SK-N-SH (cell line): ENCODE results near the gene TNFRSF14. TPM values are rescaled to one million over a fixed set of nuclear protein-coding genes. Genes with fewer than 3 reads are reported as not detected.

ENCODE experiments used
- CTCF ChIA-PET: fragments of 300-600, 350-600 bp; formaldehyde crosslinking; extraction: SDS; loops from one replicate; lab custom pipeline; 2021; lab: Yijun Ruan, JAX
- POLR2A ChIA-PET: fragments of 350-600 bp; sonication (Branson Sonifier 250); formaldehyde crosslinking; extraction: SDS; loops from one replicate; lab custom pipeline; 2020; ENCODE audit warnings: antibody characterized with exemption, inconsistent platforms; lab: Yijun Ruan, JAX
- DNase-seq: peaks from one replicate; pipeline ENCODE4 v3.0.0; 2012
- H2AFZ ChIP-seq: fragments of 200-600 bp; sonication (generic); 2 replicates; pipeline ENCODE4 v1.8.1; 2016; ENCODE audit warnings: antibody characterized with exemption, mild to moderate bottlenecking, low read depth
- H3F3A ChIP-seq: fragments of 200-600 bp; sonication (generic); replicated peaks from 2 replicates; pipeline ENCODE3; 2016; ENCODE audit warnings: antibody characterized with exemption, mild to moderate bottlenecking; ENCODE audit not compliant: insufficient read depth
- H3K27ac ChIP-seq, 2 experiments: fragments of 200-500 bp in 1 of 2; fragments of 200-600 bp in 1 of 2; sonication (Bioruptor generic) in 1 of 2; sonication (generic), shearing (Covaris generic) in 1 of 2; 2 replicates each; pipeline versions ENCODE4 v1.5.1 to v1.6.1; 2014 to 2016; ENCODE audit warnings: low read depth in 2 of 2, inconsistent platforms in 1 of 2, low read length in 1 of 2, mild to moderate bottlenecking in 1 of 2, mixed read lengths in 1 of 2
- H3K27me3 ChIP-seq: fragments of 200-600 bp; sonication (generic), shearing (Covaris generic); 2 replicates; pipeline ENCODE4 v1.6.1; 2016; ENCODE audit warnings: mixed run types; ENCODE audit not compliant: insufficient read depth
- H3K36me3 ChIP-seq, 2 experiments: fragments of 200-500 bp in 1 of 2; fragments of 200-600 bp in 1 of 2; sonication (Bioruptor generic) in 1 of 2; sonication (generic) in 1 of 2; replicated peaks in 1 of 2; 2 replicates each; pipeline versions ENCODE3 to v1.5.1; 2014 to 2016; ENCODE audit warnings: low read length in 1 of 2, mild to moderate bottlenecking in 1 of 2; ENCODE audit not compliant: insufficient read depth in 2 of 2, control insufficient read depth in 1 of 2
- H3K4me1 ChIP-seq, 2 experiments: fragments of 200-500 bp in 1 of 2; fragments of 200-600 bp in 1 of 2; sonication (Bioruptor generic) in 1 of 2; sonication (generic), shearing (Covaris generic) in 1 of 2; 2 replicates each; pipeline versions ENCODE4 v1.5.1 to v1.6.1; 2014 to 2016; ENCODE audit warnings: low read depth in 1 of 2, low read length in 1 of 2, mixed run types in 1 of 2; ENCODE audit not compliant: insufficient read depth in 2 of 2, control insufficient read depth in 1 of 2
- H3K4me2 ChIP-seq: fragments of 200-600 bp; sonication (generic), shearing (Covaris generic); 2 replicates; pipeline ENCODE4 v1.6.1; 2017; ENCODE audit warnings: mixed run types
- H3K4me3 ChIP-seq, 2 experiments: fragments of 200-500 bp in 1 of 2; fragments of 200-600 bp in 1 of 2; sonication (Bioruptor generic) in 1 of 2; sonication (generic), shearing (Covaris generic) in 1 of 2; 2 replicates each; pipeline versions ENCODE4 v1.5.1 to v1.8.1; 2014 to 2016; ENCODE audit warnings: low read depth in 2 of 2, inconsistent platforms in 1 of 2, low read length in 1 of 2, mild to moderate bottlenecking in 1 of 2, mixed read lengths in 1 of 2, moderate library complexity in 1 of 2
- H3K79me2 ChIP-seq: fragments of 200-600 bp; sonication (generic); 2 replicates; pipeline ENCODE4 v1.8.1; 2017; ENCODE audit warnings: mild to moderate bottlenecking; ENCODE audit not compliant: insufficient read depth
- H3K9ac ChIP-seq: fragments of 200-600 bp; sonication (generic); 2 replicates; pipeline ENCODE4 v1.6.1; 2017; ENCODE audit warnings: mixed run types
- H3K9me2 ChIP-seq: fragments of 200-600 bp; sonication (generic); 2 replicates; pipeline ENCODE4 v1.6.1; 2017; ENCODE audit warnings: mixed run types
- H3K9me3 ChIP-seq: fragments of 200-600 bp; sonication (generic); 2 replicates; pipeline ENCODE4 v1.6.1; 2017; ENCODE audit warnings: mixed run types, mild to moderate bottlenecking, moderate library complexity
- H4K20me1 ChIP-seq: fragments of 200-600 bp; sonication (generic); 2 replicates; pipeline ENCODE4 v1.6.1; 2017; ENCODE audit warnings: mild to moderate bottlenecking, mixed run types; ENCODE audit not compliant: insufficient read depth
- CHD2 ChIP-seq: fragments of 150-350 bp; IDR thresholded peaks from 2 replicates; pipeline ENCODE4 v1.6.1; 2018; ENCODE audit warnings: low read length; ENCODE audit not compliant: partially characterized antibody
- ELF1 ChIP-seq: IDR thresholded peaks from 2 replicates; pipeline ENCODE4 v1.4.0; 2012
- EP300 ChIP-seq, 2 experiments: IDR thresholded peaks; 2 replicates each; pipeline versions ENCODE4 v1.4.0 to v1.6.1; 2012; ENCODE audit warnings: borderline replicate concordance in 1 of 2, low read depth in 1 of 2, low read length in 1 of 2
- EZH2phosphoT487 ChIP-seq: fragments of 200-600 bp; sonication (generic); IDR thresholded peaks from 2 replicates; pipeline ENCODE4 v1.6.1; 2017; ENCODE audit warnings: low read depth, mixed run types, mild to moderate bottlenecking, antibody characterized with exemption, moderate library complexity, borderline replicate concordance
- GABPA ChIP-seq: IDR thresholded peaks from 2 replicates; pipeline ENCODE4 v1.4.0; 2012; ENCODE audit warnings: low read depth, mild to moderate bottlenecking
- GATA2 ChIP-seq: sonication (generic); formaldehyde crosslinking; IDR thresholded peaks from 2 replicates; pipeline ENCODE4 v1.5.0; 2020; ENCODE audit warnings: mild to moderate bottlenecking, missing genetic modification reagents
- NRF1 ChIP-seq: IDR thresholded peaks from 2 replicates; pipeline ENCODE4 v1.6.1; 2012; ENCODE audit warnings: low read depth, mild to moderate bottlenecking, low read length
- POLR2AphosphoS5 ChIP-seq: IDR thresholded peaks from 2 replicates; pipeline ENCODE4 v1.6.1; 2012; ENCODE audit warnings: low read depth, low read length
- RAD21 ChIP-seq: IDR thresholded peaks from 2 replicates; pipeline ENCODE4 v1.6.1; 2012; ENCODE audit warnings: mild to moderate bottlenecking, low read length
- RXRA ChIP-seq: IDR thresholded peaks from 2 replicates; pipeline ENCODE4 v1.4.0; 2012; ENCODE audit warnings: low read depth, mild to moderate bottlenecking, borderline replicate concordance
- TAF1 ChIP-seq: IDR thresholded peaks from 2 replicates; pipeline ENCODE4 v1.6.1; 2012; ENCODE audit warnings: low read depth, mild to moderate bottlenecking, low read length, moderate library complexity, borderline replicate concordance
- TCF12 ChIP-seq: IDR thresholded peaks from 2 replicates; pipeline ENCODE4 v1.4.0; 2012
- TEAD4 ChIP-seq: IDR thresholded peaks from 2 replicates; pipeline ENCODE4 v1.4.0; 2012; ENCODE audit warnings: mild to moderate bottlenecking, borderline replicate concordance; ENCODE audit not compliant: insufficient read depth
- YY1 ChIP-seq: IDR thresholded peaks from 2 replicates; pipeline ENCODE4 v1.4.0; 2012; ENCODE audit warnings: low read depth, mild to moderate bottlenecking
- ZBTB33 ChIP-seq: IDR thresholded peaks from 2 replicates; pipeline ENCODE4 v1.4.0; 2012; ENCODE audit warnings: low read depth, borderline replicate concordance
- WGBS: methylation state at CpG from one replicate; pipeline ENCODE4 v1.1.6; 2017; ENCODE audit warnings: low lambda C conversion rate; 5-methylcytosine and 5-hydroxymethylcytosine counted together
- polyA plus RNA-seq, 3 experiments: library from polyadenylated mRNA; depleted of rRNA; stranded (reverse); fragments of >200 nt; gene quantifications; 2 replicates each; pipeline ENCODE4 v1.2.3, GENCODE V29; 2012
- TF ChIP-seq, protein P1 (sequence below): IDR thresholded peaks from 2 replicates; pipeline ENCODE4 v1.6.1; 2012; ENCODE audit warnings: mild to moderate bottlenecking, low read depth, low read length, moderate library complexity
- TF ChIP-seq, protein P2 (sequence below): IDR thresholded peaks from 2 replicates; pipeline ENCODE4 v1.4.0; 2012; ENCODE audit warnings: low read depth, borderline replicate concordance
- TF ChIP-seq, protein P3 (sequence below): IDR thresholded peaks from 2 replicates; pipeline ENCODE4; 2012
- TF ChIP-seq, protein P4 (sequence below): fragments of 150-350 bp; IDR thresholded peaks from 2 replicates; pipeline ENCODE4 v1.6.1; 2016; ENCODE audit warnings: mild to moderate bottlenecking, low read depth, low read length
- TF ChIP-seq, protein P5 (sequence below): fragments of 200-600 bp; sonication (generic); IDR thresholded peaks from 2 replicates; pipeline ENCODE4 v1.6.1; 2017; ENCODE audit warnings: antibody characterized with exemption, mild to moderate bottlenecking, moderate library complexity

TNFRSF14 gene
- polyA plus RNA-seq, 1 of the 3 experiments (the other 2 are of a cell fraction): 0.28 TPM

DNA sequence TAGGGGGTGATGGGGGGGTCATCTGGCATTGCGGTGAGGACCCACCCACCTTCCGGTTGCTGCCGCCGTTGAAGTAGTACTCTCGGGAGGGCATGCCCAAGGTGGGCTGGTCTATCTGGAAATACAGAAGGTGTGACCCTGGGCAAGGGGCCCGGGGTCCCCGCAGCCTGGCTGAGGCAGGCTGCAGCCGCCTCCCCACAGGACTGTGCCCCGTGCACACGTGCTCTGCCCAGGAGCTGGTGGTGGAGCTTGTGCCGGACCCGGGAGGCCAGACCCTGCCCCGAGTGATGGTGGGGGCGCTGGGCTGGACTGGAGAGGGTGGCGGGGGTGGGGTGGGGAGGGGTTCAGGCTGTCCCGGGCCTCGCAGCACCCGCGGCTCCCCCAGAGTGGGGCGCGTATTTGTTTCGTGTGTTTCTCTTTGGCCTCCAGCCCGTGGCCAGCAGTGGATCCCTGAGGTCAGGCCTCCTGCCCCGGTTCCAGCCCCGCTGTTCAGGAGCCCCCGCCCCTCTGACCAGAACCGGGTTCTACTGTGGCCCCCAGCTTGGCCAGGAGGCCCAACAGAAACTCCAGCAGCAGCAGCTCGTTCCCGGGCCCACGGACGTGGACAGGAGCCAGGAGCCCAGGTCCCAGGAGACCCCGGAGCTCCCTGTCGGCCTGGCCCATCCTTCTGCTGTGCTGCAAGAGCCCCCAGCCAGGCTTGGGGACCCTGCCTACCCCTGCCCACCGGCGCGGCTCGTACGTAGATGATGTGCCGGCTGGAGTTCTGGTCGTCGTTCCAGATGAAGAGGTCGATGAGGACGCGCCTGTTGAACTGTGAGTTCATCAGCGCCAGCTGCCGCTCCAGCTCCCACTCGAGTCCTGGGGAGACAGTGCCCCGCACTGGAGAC is 49.6 kb downstream of the TNFRSF14 start:
- Histone ChIP-seq H4K20me1 (no peaks in the 10 kb centered on the region), H3K4me3 (no peak overlapping the region), H3K27me3 (no peaks in the 10 kb centered on the region), H3K36me3 (no peaks in the 10 kb centered on the region), H3F3A (no peaks in the 10 kb centered on the region), H3K79me2 (no peaks in the 10 kb centered on the region), H3K4me2 (no peak overlapping the region), H3K9me2 (no peaks in the 10 kb centered on the region), H3K9me3 (no peaks in the 10 kb centered on the region), H3K4me1 (peaks cover 0 to 4% of the 10 kb centered on the region in 2 experiments; a peak in 1 of 4 replicates), H2AFZ (no peak overlapping the region), H3K27ac (no peak overlapping the region), H3K9ac (no peak overlapping the region)
- TF ChIP-seq GABPA (no peak), ELF1 (no peak), RXRA (no peak), EZH2phosphoT487 (no peak), EP300 (IDR thresholded peaks at IDR 0.05; ENCODE audit: borderline replicate concordance in 1 of 2, low read depth in 1 of 2, low read length in 1 of 2) (no peak), TEAD4 (no peak), YY1 (no peak), CHD2 (no peak), RAD21 (no peak), NRF1 (no peak), TAF1 (no peak), GATA2 (CRISPR knock-in tag) (no peak), TCF12 (no peak), POLR2AphosphoS5 (no peak), ZBTB33 (no peak)
- TF ChIP-seq, protein P1, sequence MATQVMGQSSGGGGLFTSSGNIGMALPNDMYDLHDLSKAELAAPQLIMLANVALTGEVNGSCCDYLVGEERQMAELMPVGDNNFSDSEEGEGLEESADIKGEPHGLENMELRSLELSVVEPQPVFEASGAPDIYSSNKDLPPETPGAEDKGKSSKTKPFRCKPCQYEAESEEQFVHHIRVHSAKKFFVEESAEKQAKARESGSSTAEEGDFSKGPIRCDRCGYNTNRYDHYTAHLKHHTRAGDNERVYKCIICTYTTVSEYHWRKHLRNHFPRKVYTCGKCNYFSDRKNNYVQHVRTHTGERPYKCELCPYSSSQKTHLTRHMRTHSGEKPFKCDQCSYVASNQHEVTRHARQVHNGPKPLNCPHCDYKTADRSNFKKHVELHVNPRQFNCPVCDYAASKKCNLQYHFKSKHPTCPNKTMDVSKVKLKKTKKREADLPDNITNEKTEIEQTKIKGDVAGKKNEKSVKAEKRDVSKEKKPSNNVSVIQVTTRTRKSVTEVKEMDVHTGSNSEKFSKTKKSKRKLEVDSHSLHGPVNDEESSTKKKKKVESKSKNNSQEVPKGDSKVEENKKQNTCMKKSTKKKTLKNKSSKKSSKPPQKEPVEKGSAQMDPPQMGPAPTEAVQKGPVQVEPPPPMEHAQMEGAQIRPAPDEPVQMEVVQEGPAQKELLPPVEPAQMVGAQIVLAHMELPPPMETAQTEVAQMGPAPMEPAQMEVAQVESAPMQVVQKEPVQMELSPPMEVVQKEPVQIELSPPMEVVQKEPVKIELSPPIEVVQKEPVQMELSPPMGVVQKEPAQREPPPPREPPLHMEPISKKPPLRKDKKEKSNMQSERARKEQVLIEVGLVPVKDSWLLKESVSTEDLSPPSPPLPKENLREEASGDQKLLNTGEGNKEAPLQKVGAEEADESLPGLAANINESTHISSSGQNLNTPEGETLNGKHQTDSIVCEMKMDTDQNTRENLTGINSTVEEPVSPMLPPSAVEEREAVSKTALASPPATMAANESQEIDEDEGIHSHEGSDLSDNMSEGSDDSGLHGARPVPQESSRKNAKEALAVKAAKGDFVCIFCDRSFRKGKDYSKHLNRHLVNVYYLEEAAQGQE: no peak
- TF ChIP-seq, protein P2, sequence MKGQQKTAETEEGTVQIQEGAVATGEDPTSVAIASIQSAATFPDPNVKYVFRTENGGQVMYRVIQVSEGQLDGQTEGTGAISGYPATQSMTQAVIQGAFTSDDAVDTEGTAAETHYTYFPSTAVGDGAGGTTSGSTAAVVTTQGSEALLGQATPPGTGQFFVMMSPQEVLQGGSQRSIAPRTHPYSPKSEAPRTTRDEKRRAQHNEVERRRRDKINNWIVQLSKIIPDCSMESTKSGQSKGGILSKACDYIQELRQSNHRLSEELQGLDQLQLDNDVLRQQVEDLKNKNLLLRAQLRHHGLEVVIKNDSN: no peak
- TF ChIP-seq, protein P3, sequence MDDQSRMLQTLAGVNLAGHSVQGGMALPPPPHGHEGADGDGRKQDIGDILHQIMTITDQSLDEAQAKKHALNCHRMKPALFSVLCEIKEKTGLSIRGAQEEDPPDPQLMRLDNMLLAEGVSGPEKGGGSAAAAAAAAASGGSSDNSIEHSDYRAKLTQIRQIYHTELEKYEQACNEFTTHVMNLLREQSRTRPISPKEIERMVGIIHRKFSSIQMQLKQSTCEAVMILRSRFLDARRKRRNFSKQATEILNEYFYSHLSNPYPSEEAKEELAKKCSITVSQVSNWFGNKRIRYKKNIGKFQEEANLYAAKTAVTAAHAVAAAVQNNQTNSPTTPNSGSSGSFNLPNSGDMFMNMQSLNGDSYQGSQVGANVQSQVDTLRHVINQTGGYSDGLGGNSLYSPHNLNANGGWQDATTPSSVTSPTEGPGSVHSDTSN: no peak
- TF ChIP-seq, protein P4, sequence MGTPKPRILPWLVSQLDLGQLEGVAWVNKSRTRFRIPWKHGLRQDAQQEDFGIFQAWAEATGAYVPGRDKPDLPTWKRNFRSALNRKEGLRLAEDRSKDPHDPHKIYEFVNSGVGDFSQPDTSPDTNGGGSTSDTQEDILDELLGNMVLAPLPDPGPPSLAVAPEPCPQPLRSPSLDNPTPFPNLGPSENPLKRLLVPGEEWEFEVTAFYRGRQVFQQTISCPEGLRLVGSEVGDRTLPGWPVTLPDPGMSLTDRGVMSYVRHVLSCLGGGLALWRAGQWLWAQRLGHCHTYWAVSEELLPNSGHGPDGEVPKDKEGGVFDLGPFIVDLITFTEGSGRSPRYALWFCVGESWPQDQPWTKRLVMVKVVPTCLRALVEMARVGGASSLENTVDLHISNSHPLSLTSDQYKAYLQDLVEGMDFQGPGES: no peak
- TF ChIP-seq, protein P5, sequence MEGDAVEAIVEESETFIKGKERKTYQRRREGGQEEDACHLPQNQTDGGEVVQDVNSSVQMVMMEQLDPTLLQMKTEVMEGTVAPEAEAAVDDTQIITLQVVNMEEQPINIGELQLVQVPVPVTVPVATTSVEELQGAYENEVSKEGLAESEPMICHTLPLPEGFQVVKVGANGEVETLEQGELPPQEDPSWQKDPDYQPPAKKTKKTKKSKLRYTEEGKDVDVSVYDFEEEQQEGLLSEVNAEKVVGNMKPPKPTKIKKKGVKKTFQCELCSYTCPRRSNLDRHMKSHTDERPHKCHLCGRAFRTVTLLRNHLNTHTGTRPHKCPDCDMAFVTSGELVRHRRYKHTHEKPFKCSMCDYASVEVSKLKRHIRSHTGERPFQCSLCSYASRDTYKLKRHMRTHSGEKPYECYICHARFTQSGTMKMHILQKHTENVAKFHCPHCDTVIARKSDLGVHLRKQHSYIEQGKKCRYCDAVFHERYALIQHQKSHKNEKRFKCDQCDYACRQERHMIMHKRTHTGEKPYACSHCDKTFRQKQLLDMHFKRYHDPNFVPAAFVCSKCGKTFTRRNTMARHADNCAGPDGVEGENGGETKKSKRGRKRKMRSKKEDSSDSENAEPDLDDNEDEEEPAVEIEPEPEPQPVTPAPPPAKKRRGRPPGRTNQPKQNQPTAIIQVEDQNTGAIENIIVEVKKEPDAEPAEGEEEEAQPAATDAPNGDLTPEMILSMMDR: no peak
- WGBS: 68% methylated on average over 4 of the region's 48 CpGs
- CTCF ChIA-PET: no interaction called here
- peak; percentile 15 for DNase-seq
- POLR2A ChIA-PET: no interaction called here
